Breast epithelium (tissue), 4 donors: ENCODE results near the gene NEK10. TPM values are rescaled to one million over a fixed set of nuclear protein-coding genes. Genes with fewer than 3 reads are reported as not detected.

Source experiments
- DNase-seq, 2 donors: peaks; one replicate each; pipeline ENCODE4 v3.0.0-alpha.2; 2019; ENCODE audit warnings: low spot score in 2 of 2
- H3K27ac ChIP-seq, 2 donors: fragments of 200-600 bp; sonication (generic) in 1 of 2; one replicate each; pipeline ENCODE4 v1.5.1; 2016 to 2019; ENCODE audit warnings: mild to moderate bottlenecking in 1 of 2
- H3K27me3 ChIP-seq, 2 donors: fragments of 200-600 bp; sonication (generic) in 1 of 2; one replicate each; pipeline versions ENCODE4 v1.5.1 to v1.6.0; 2017 to 2019; ENCODE audit warnings: control low read depth in 1 of 2, mild to moderate bottlenecking in 1 of 2
- H3K36me3 ChIP-seq: fragments of 200-600 bp; one replicate; pipeline ENCODE4 v1.5.1; 2019
- H3K4me1 ChIP-seq, 2 donors: fragments of 200-600 bp; sonication (generic); one replicate each; pipeline ENCODE4 v1.5.1; 2016 to 2019; ENCODE audit warnings: control low read depth in 1 of 2
- H3K4me3 ChIP-seq, 3 donors: fragments of 200-600 bp; sonication (generic); 1 replicate in 2 of 3; 2 replicates in 1 of 3; pipeline ENCODE4 v1.5.1; 2016 to 2019; ENCODE audit warnings: mild to moderate bottlenecking in 3 of 3, moderate library complexity in 2 of 3
- H3K9me3 ChIP-seq, 2 donors: fragments of 200-600 bp; sonication (generic) in 1 of 2; one replicate each; pipeline ENCODE4 v1.5.1; 2016 to 2019; ENCODE audit warnings: control low read depth in 1 of 2
- POLR2A ChIP-seq: fragments of 450-650 bp; IDR thresholded peaks from one replicate; pipeline ENCODE4 v1.6.1; 2016; ENCODE audit warnings: antibody characterized with exemption, mild to moderate bottlenecking, moderate library complexity
- POLR2AphosphoS5 ChIP-seq, 3 donors: sonication (generic); formaldehyde crosslinking; IDR thresholded peaks; one replicate each; pipeline ENCODE4 v1.6.1; 2017; ENCODE audit warnings: antibody characterized with exemption in 3 of 3
- intact Hi-C: fragments of 100-400 bp; cut with DNase I; formaldehyde crosslinking; loops from one replicate; pipeline ENCODE4 v1.15.1; 2023; ENCODE audit warnings: low total_unique reads
- total RNA-seq, 3 donors: library from RNA; depleted of rRNA; stranded (reverse); fragments of >200 nt; gene quantifications; one replicate each; pipeline ENCODE4 v1.1.0, GENCODE V29; 2016
- TF ChIP-seq, protein P1 (sequence below), 3 donors: fragments of 450-650 bp; IDR thresholded peaks; one replicate each; pipeline ENCODE4 v1.5.1; 2016 to 2017; ENCODE audit warnings: antibody characterized with exemption in 3 of 3, mild to moderate bottlenecking in 3 of 3, moderate library complexity in 3 of 3

The NEK10 gene
- total RNA-seq, 3 donors from 2014 or later, result 0.96 to 246 (median 48.4) TPM

DNA sequence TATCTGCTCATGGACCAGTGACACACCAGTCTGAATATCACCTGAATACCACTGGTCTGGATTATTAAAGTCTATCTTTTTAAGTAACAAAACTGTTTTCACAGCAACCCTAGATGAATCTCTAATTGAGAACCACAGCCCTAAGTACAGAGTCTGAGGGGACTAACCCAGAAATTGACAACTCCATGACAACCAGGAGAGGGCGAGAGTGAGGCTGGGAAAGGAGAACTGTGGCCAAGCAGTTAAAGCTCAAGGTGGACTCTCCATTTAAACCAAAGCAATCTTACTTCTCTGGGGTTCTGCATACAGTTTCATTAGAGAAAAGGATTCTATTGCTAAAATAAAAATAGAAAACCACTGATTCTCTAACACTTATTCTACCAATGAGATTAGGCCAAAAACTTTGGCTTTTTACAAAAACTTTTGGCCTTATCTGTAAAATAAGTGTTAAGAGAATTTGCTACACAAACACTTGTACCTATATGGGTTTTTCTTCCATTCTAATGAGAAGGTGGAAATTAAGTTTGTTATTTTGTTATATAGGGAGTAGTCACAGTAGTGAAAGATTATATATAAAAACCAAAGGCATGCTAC lies 11.4 kb downstream of the NEK10 start:
- no peak for DNase-seq
- no peaks in the 10 kb centered on the region for H3K27me3 ChIP-seq
- H3K9me3 ChIP-seq, result no peaks in the 10 kb centered on the region
- TF ChIP-seq, protein P1, sequence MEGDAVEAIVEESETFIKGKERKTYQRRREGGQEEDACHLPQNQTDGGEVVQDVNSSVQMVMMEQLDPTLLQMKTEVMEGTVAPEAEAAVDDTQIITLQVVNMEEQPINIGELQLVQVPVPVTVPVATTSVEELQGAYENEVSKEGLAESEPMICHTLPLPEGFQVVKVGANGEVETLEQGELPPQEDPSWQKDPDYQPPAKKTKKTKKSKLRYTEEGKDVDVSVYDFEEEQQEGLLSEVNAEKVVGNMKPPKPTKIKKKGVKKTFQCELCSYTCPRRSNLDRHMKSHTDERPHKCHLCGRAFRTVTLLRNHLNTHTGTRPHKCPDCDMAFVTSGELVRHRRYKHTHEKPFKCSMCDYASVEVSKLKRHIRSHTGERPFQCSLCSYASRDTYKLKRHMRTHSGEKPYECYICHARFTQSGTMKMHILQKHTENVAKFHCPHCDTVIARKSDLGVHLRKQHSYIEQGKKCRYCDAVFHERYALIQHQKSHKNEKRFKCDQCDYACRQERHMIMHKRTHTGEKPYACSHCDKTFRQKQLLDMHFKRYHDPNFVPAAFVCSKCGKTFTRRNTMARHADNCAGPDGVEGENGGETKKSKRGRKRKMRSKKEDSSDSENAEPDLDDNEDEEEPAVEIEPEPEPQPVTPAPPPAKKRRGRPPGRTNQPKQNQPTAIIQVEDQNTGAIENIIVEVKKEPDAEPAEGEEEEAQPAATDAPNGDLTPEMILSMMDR (IDR thresholded peaks at IDR 0.05), result peak in 1 of 3 donors; percentile 10
- no peak for TF ChIP-seq POLR2AphosphoS5 (IDR thresholded peaks at IDR 0.05)
- H3K4me3 ChIP-seq, result no peak overlapping the region
- H3K4me1 ChIP-seq, result no peaks in the 10 kb centered on the region
- intact Hi-C loops, result no loop called here
- H3K27ac ChIP-seq, result no peak overlapping the region
- no peaks in the 10 kb centered on the region for H3K36me3 ChIP-seq

GRCh38 chr3:27356976-27357375 lies 12.2 kb downstream of the NEK10 start:
- Histone ChIP-seq H3K4me1 (no peaks in the 10 kb centered on the region), H3K36me3 (no peaks in the 10 kb centered on the region), H3K27ac (no peak overlapping the region), H3K27me3 (no peaks in the 10 kb centered on the region), H3K9me3 (no peaks in the 10 kb centered on the region), H3K4me3 (no peak overlapping the region)
- intact Hi-C loops, result no loop called here
- no peak for DNase-seq
- TF ChIP-seq POLR2A (no peak), POLR2AphosphoS5 (IDR thresholded peaks at IDR 0.05) (no peak)
- TF ChIP-seq, protein P1 (IDR thresholded peaks at IDR 0.05), result no peak

- intact Hi-C loops, result no loop called here
- no peak for DNase-seq
- Histone ChIP-seq H3K4me1 (no peaks in the 10 kb centered on the region), H3K36me3 (no peaks in the 10 kb centered on the region), H3K27ac (peak overlapping the region; percentile 23 to 45), H3K9me3 (no peaks in the 10 kb centered on the region), H3K27me3 (no peaks in the 10 kb centered on the region), H3K4me3 (no peak overlapping the region)
- TF ChIP-seq, protein P1 (IDR thresholded peaks at IDR 0.05), result no peak
- no peak for TF ChIP-seq POLR2A
Observed at GRCh38 chr3:27354588-27355203, 14.5 kb downstream of the NEK10 start.

DNA sequence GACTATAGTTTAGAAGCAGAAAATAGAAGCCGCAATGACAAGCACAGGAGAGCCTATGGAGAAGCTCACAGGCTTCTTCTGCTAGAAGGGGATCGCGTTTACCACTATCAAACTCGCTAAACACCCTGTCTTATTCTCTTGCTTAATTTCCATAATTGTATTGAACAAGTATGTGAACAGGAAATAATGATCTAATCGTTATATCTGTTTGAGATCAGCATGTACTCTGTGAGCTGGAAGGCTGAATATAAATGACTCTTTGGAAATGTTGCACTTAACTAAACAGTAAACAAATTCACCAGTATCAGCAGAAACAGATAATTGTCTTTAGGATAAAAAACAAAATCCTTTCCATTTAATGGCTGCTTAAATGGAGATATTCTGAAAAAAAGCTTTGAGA lies 15.0 kb downstream of the NEK10 start:
- no peaks in the 10 kb centered on the region for H3K4me1 ChIP-seq
- intact Hi-C loops, result no loop called here
- TF ChIP-seq POLR2AphosphoS5 (IDR thresholded peaks at IDR 0.05) (no peak), POLR2A (no peak)
- TF ChIP-seq, protein P1 (IDR thresholded peaks at IDR 0.05), result no peak

GRCh38 chr3:27353221-27353620 lies 16.0 kb downstream of the NEK10 start:
- no peak for DNase-seq
- intact Hi-C loops, result no loop called here
- Histone ChIP-seq H3K4me3 (no peak overlapping the region), H3K36me3 (no peaks in the 10 kb centered on the region), H3K9me3 (no peaks in the 10 kb centered on the region), H3K27ac (no peak overlapping the region), H3K4me1 (no peaks in the 10 kb centered on the region), H3K27me3 (no peaks in the 10 kb centered on the region)
- TF ChIP-seq POLR2AphosphoS5 (IDR thresholded peaks at IDR 0.05) (no peak), POLR2A (no peak)
- TF ChIP-seq, protein P1 (IDR thresholded peaks at IDR 0.05), result no peak

More for the DNA sequence above, 15.0 kb downstream of the NEK10 start:
- Histone ChIP-seq H3K27me3 (no peaks in the 10 kb centered on the region), H3K9me3 (no peaks in the 10 kb centered on the region), H3K27ac (peak overlapping the region in 1 of 2 donors; percentile 20), H3K4me3 (no peak overlapping the region), H3K36me3 (no peaks in the 10 kb centered on the region)
- no peak for DNase-seq
